DMS153 (cell line): ENCODE measurements around the gene FLT4.
"Not testable (repeated sequence)": the region's sequence is repeated elsewhere in the genome, so short reads cannot be mapped to it uniquely, and the experiment has no call there.

ENCODE experiments used
- DNase-seq: peaks from one replicate; lab custom pipeline; 2025; lab: John Stamatoyannopoulos, UW

Gene FLT4

GRCh38 chr5:180670157-180670556, 20.8 kb upstream of the FLT4 start:
- no peak for DNase-seq

- DNase-seq = no peak
These were observed 20.3 kb upstream of the FLT4 start for GRCh38 chr5:180669661-180670060.

GRCh38 chr5:180668835-180669596, 19.6 kb upstream of the FLT4 start:
- peak; percentile 20 for DNase-seq

GRCh38 chr5:180666812-180667211, 17.4 kb upstream of the FLT4 start:
- no peak for DNase-seq

- no peak for DNase-seq
These were observed 16.4 kb upstream of the FLT4 start for GRCh38 chr5:180665682-180666404.

- DNase-seq = no peak
These were observed 9.6 kb upstream of the FLT4 start for GRCh38 chr5:180658774-180659564.

GRCh38 chr5:180655243-180655642, 5.8 kb upstream of the FLT4 start:
- not testable (repeated sequence) for DNase-seq

- no peak for DNase-seq
These were observed 3.4 kb upstream of the FLT4 start for GRCh38 chr5:180652771-180653170.

- DNase-seq = no peak
These were observed 2.9 kb upstream of the FLT4 start for GRCh38 chr5:180652346-180652745.

- DNase-seq = no peak
These were observed 623 bp downstream of the FLT4 start for GRCh38 chr5:180648658-180649296.

- DNase-seq = no peak
These were observed 1.4 kb downstream of the FLT4 start for GRCh38 chr5:180647941-180648500.

- no peak for DNase-seq
These were observed 1.9 kb downstream of the FLT4 start for GRCh38 chr5:180647465-180647864.

GRCh38 chr5:180646963-180647305, 2.5 kb downstream of the FLT4 start:
- no peak for DNase-seq

GRCh38 chr5:180646289-180646962, 3.0 kb downstream of the FLT4 start:
- no peak for DNase-seq

- DNase-seq = no peak
These were observed 3.9 kb downstream of the FLT4 start for GRCh38 chr5:180645274-180646204.

GRCh38 chr5:180644825-180645273, 4.6 kb downstream of the FLT4 start:
- no peak for DNase-seq

- no peak for DNase-seq
These were observed 5.1 kb downstream of the FLT4 start for GRCh38 chr5:180644129-180644824.

GRCh38 chr5:180643191-180643851, 6.1 kb downstream of the FLT4 start:
- no peak for DNase-seq

- DNase-seq = no peak
These were observed 6.6 kb downstream of the FLT4 start for GRCh38 chr5:180642779-180643178.
